ENCODE measurements around the gene LUC7L3. TPM values are rescaled to one million over a fixed set of nuclear protein-coding genes. Genes with fewer than 3 reads are reported as not detected.

The LUC7L3 gene
- total RNA-seq, 2 donors from 2014 or later = 129 to 155 TPM

GRCh38 chr17:50764734-50765149, 45.3 kb downstream of the LUC7L3 start:
- Mint-ChIP-seq H3K27me3 (peaks cover 5% of the 10 kb centered on the region), H3K27ac (no peak overlapping the region), H3K4me1 (peaks cover 9% of the 10 kb centered on the region), H3K36me3 (ENCODE audit: low read depth) (no peaks in the 10 kb centered on the region), H3K4me3 (no peak overlapping the region)
- ATAC-seq (no peak), DNase-seq (no peak)
- H3K9me3 ChIP-seq (ENCODE audit: control insufficient read depth, low read length, poor library complexity, severe bottlenecking) = no peaks in the 10 kb centered on the region

DNA sequence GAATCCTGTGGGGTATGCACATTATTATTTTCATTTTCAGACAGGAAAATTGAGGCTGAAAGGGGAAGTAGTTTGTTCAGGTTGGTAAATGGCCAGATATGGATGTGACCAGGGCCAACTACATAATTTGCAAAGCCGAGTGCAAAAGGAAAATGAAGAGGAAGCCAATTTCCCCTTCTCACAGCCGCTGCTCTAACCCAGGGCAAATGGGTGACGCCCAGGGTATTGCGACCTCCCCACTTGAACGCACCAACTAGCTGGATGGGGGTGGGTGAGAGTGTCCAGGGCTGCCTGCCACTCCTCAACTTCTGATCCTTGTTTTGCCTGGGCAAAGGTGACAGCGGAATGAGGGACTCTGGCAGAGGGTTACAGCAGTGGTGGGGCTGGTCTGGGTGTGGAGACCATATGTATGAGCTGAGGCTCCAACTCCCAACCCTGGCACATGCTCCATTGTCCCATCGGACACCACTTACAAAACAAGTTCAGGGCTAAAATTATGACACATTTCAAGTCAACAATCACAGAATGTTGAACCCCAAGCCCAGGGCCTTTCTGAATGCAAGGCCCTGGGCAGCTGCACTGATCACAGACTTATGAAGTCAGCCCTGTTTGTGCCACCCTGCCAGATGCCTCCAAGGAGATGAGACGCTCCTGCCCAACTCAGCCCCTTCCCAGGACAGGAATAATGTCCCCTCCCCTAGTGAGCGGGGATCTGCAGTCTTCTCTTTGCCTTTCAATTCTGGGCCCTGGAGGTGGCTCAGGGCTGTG, 46.2 kb downstream of the LUC7L3 start:
- H3K27ac Mint-ChIP-seq = no peak overlapping the region

DNA sequence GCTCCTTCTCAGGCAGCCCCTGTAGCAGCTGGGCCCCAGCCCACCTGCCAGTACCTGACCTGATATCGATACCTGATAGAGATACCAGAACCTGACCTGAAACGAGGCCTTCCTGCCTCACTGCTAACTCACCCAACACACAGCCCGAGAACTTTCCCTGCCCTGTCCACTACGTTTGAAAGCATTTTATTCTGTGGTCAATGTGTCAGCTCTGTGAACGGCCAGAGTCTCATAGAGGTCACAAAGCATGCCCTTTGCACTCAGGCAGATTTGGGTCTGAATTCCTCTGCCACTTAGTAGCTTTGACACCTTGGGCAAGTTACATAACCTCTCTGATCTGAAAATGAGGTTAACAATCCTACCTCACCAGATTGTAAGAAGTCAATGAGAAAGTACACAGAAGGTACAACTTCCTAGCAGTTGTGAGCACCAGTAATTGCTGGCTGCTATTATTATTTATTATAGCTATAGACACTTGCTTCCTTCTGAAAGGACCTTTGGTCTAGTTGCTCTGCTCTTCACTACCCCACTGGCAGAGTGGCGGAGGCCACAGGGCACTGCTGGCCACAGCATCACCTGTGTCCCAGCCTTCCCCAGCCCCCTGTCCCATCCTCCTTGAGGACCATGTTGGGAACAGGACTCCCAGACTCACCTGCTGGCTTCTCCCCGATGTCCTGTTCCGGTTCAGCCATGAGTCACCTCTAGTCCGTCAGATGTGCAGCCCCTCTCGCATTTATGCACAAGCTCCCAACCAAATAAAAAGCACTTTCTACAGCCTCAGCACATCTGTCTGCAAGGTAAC, 47.0 kb downstream of the LUC7L3 start:
- Mint-ChIP-seq H3K36me3 (ENCODE audit: low read depth) (no peaks in the 10 kb centered on the region), H3K27ac (no peak overlapping the region), H3K4me3 (no peak overlapping the region), H3K4me1 (peaks cover 9% of the 10 kb centered on the region), H3K27me3 (peaks cover 5% of the 10 kb centered on the region)
- no peak for DNase-seq
- no peak for ATAC-seq
- no peaks in the 10 kb centered on the region for H3K9me3 ChIP-seq (ENCODE audit: control insufficient read depth, low read length, poor library complexity, severe bottlenecking)

More for the DNA sequence above, 46.2 kb downstream of the LUC7L3 start:
- H3K4me1 Mint-ChIP-seq = peaks cover 9% of the 10 kb centered on the region
- ATAC-seq = no peak
- H3K27me3 Mint-ChIP-seq = peaks cover 5% of the 10 kb centered on the region
- DNase-seq = no peak
- no peaks in the 10 kb centered on the region for H3K36me3 Mint-ChIP-seq (ENCODE audit: low read depth)
- no peak overlapping the region for H3K4me3 Mint-ChIP-seq
- H3K9me3 ChIP-seq (ENCODE audit: control insufficient read depth, low read length, poor library complexity, severe bottlenecking) = no peaks in the 10 kb centered on the region

DNA sequence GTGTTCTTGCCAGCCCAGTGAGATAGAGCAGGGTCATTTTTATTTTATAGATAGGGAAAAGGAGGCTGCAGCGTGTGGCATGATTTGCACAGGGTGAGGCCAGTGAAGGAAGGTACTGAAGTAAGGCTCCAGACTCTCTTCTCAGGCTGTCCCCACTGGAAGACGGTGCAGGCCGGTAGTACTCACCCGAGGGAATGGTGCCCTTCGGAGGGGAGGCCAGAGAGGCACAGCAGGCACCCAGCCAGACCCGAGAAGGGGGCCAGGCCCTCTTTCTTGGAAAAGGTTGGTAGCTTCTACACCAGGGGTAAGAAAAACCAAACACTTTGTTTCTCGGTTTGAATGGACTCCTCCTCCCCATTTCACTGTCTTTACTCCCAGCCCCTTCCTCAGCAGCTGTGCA, 47.6 kb downstream of the LUC7L3 start:
- Mint-ChIP-seq H3K36me3 (ENCODE audit: low read depth) (no peaks in the 10 kb centered on the region), H3K27ac (no peak overlapping the region), H3K4me3 (no peak overlapping the region)

GRCh38 chr17:50767446-50767845, 48.0 kb downstream of the LUC7L3 start, which contains the start of gene ANKRD40CL:
ANKRD40CL (minus strand) TSS chr17:50767518; CDS start chr17:50766913, 605 bp downstream.
- no peaks in the 10 kb centered on the region for H3K9me3 ChIP-seq (ENCODE audit: control insufficient read depth, low read length, poor library complexity, severe bottlenecking)
- Mint-ChIP-seq H3K27me3 (peaks cover 5% of the 10 kb centered on the region), H3K27ac (no peak within 1 kb of the TSS), H3K36me3 (ENCODE audit: low read depth) (no peaks in the 10 kb centered on the region), H3K4me3 (no peak within 1 kb of the TSS), H3K4me1 (peaks cover 9% of the 10 kb centered on the region)
- DNase-seq = no peak
- ATAC-seq = no peak

More for the DNA sequence above, 47.6 kb downstream of the LUC7L3 start:
- Mint-ChIP-seq H3K4me1 (peaks cover 9% of the 10 kb centered on the region), H3K27me3 (peaks cover 5% of the 10 kb centered on the region)
- ATAC-seq = no peak
- no peaks in the 10 kb centered on the region for H3K9me3 ChIP-seq (ENCODE audit: control insufficient read depth, low read length, poor library complexity, severe bottlenecking)
- DNase-seq = no peak

DNA sequence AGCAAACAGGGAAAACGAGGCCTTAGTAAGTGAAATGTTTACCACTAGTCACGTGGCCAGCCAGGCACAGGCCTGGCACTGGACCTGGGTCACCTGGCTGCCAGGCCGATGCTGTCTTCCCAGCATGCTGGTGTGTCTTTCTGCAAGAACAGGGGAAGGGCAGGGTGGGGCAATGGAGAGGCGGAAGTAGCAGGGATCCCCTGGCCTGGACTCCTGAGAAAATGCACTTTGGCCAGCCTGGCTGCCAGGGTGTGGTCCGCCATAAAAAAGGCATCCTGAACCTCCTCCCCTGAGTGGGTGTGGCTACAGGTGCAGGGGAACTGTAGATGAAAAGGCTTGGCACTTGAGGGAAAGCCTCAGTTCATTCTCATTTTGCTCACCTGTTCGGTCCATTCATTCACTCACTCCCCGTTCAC, 49.0 kb downstream of the LUC7L3 start:
- ATAC-seq (no peak), DNase-seq (no peak)
- Mint-ChIP-seq H3K36me3 (ENCODE audit: low read depth) (no peaks in the 10 kb centered on the region), H3K4me3 (no peak overlapping the region), H3K4me1 (peaks cover 7% of the 10 kb centered on the region), H3K27me3 (peaks cover 5% of the 10 kb centered on the region), H3K27ac (no peak overlapping the region)
- no peaks in the 10 kb centered on the region for H3K9me3 ChIP-seq (ENCODE audit: control insufficient read depth, low read length, poor library complexity, severe bottlenecking)

DNA sequence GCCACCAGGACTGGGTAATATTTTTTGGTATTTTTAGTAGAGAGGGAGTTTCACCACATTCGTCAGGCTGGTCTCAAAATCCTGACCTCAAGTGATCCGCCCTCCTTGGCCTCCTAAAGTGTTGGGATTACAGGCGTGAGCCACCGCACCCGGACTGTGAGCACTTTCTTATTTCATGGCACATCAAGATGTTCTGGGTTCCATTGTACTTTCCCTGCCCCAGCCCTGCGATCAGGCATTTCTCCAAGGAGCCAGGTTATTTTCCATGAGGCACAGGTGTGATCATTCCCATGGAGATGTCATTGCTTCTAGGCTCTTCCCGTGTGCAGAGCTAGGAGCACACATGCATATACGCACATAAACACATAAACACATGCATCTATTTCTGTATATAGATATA, 50.5 kb downstream of the LUC7L3 start:
- no peak for DNase-seq
- H3K27me3 Mint-ChIP-seq = peaks cover 5% of the 10 kb centered on the region
- H3K27ac Mint-ChIP-seq = no peak overlapping the region
- peaks cover 4% of the 10 kb centered on the region for H3K4me1 Mint-ChIP-seq
- no peaks in the 10 kb centered on the region for H3K36me3 Mint-ChIP-seq (ENCODE audit: low read depth)
- no peak overlapping the region for H3K4me3 Mint-ChIP-seq
- no peak for ATAC-seq
- H3K9me3 ChIP-seq (ENCODE audit: control insufficient read depth, low read length, poor library complexity, severe bottlenecking) = no peaks in the 10 kb centered on the region

- Mint-ChIP-seq H3K4me3 (no peak overlapping the region), H3K27me3 (peaks cover 5% of the 10 kb centered on the region), H3K4me1 (peaks cover 4% of the 10 kb centered on the region), H3K27ac (no peak overlapping the region), H3K36me3 (ENCODE audit: low read depth) (no peaks in the 10 kb centered on the region)
- no peaks in the 10 kb centered on the region for H3K9me3 ChIP-seq (ENCODE audit: control insufficient read depth, low read length, poor library complexity, severe bottlenecking)
- DNase-seq = no peak
- no peak for ATAC-seq
These were observed 50.9 kb downstream of the LUC7L3 start for GRCh38 chr17:50770346-50770745.

- no peak overlapping the region for H3K4me3 Mint-ChIP-seq
- H3K27me3 Mint-ChIP-seq = no peaks in the 10 kb centered on the region
- no peak for ATAC-seq
- peaks cover 4% of the 10 kb centered on the region for H3K4me1 Mint-ChIP-seq
- no peak for DNase-seq
- no peaks in the 10 kb centered on the region for H3K9me3 ChIP-seq (ENCODE audit: control insufficient read depth, low read length, poor library complexity, severe bottlenecking)
- no peaks in the 10 kb centered on the region for H3K36me3 Mint-ChIP-seq (ENCODE audit: low read depth)
- H3K27ac Mint-ChIP-seq = no peak overlapping the region
These were observed 52.8 kb downstream of the LUC7L3 start for GRCh38 chr17:50771991-50772785.

DNA sequence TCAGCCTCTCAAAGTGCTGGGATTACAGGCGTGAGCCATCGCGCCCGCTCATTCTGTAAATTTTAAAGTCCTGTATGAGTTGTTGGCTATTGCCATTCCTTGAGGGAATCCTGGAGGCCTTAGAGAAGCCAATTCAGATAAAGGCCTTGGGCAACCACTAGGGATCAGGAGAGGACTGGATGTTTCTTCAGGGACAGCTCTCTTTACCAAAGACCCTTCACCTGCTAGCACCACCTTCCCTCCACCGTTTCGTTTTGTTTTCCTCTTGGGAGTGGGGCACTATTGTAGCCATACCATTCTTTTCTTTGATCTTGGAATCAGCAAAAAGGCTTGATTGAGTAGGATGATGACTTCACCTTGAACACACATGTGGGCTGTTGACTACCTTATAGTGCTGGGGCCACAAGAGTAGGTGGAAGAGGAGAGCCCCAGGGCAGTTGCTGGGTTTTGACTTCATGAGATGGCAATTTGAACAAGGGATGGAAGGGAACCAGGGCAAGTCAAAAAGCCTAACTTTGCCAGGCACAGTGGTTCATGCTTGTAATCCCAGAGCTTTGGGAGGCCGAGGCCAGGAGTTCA, 54.9 kb downstream of the LUC7L3 start:
- ATAC-seq (no peak), DNase-seq (no peak)
- H3K27ac Mint-ChIP-seq = no peak overlapping the region
- no peak overlapping the region for H3K4me3 Mint-ChIP-seq
- no peaks in the 10 kb centered on the region for H3K36me3 Mint-ChIP-seq (ENCODE audit: low read depth)
- H3K27me3 Mint-ChIP-seq = no peaks in the 10 kb centered on the region
- H3K9me3 ChIP-seq (ENCODE audit: control insufficient read depth, low read length, poor library complexity, severe bottlenecking) = no peaks in the 10 kb centered on the region
- peaks cover 5% of the 10 kb centered on the region for H3K4me1 Mint-ChIP-seq

- ATAC-seq = no peak
- H3K9me3 ChIP-seq (ENCODE audit: control insufficient read depth, low read length, poor library complexity, severe bottlenecking) = no peaks in the 10 kb centered on the region
- H3K36me3 Mint-ChIP-seq (ENCODE audit: low read depth) = no peaks in the 10 kb centered on the region
- H3K27ac Mint-ChIP-seq = no peak overlapping the region
- H3K4me1 Mint-ChIP-seq = peaks cover 13% of the 10 kb centered on the region
- DNase-seq = no peak
- H3K27me3 Mint-ChIP-seq = no peaks in the 10 kb centered on the region
- H3K4me3 Mint-ChIP-seq = no peak overlapping the region
These were observed 56.5 kb downstream of the LUC7L3 start for GRCh38 chr17:50775926-50776325.

DNA sequence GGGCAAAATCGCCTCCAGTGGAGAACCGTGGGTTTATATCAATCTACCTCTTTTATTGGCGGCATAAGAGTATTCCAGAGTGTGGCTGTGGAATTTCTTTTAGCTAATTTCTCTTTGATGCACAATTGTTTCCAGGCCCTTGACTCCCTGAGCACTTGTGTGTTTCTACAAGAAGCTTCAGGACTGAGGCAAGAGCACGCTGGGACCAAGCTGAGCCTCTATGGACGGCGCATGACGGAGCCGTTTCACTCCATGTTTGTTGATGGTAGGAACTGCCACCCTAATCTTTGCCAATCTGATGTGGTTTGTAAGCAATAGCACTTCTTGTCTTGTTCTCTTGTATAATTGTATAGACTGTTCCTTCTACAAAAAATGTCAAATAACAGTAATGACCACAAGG, 59.1 kb downstream of the LUC7L3 start:
- no peaks in the 10 kb centered on the region for H3K36me3 Mint-ChIP-seq (ENCODE audit: low read depth)
- no peak for DNase-seq
- H3K9me3 ChIP-seq (ENCODE audit: control insufficient read depth, low read length, poor library complexity, severe bottlenecking) = no peaks in the 10 kb centered on the region
- H3K27me3 Mint-ChIP-seq = no peaks in the 10 kb centered on the region
- no peak overlapping the region for H3K27ac Mint-ChIP-seq
- peaks cover 20% of the 10 kb centered on the region for H3K4me1 Mint-ChIP-seq
- H3K4me3 Mint-ChIP-seq = no peak overlapping the region
- no peak for ATAC-seq

DNA sequence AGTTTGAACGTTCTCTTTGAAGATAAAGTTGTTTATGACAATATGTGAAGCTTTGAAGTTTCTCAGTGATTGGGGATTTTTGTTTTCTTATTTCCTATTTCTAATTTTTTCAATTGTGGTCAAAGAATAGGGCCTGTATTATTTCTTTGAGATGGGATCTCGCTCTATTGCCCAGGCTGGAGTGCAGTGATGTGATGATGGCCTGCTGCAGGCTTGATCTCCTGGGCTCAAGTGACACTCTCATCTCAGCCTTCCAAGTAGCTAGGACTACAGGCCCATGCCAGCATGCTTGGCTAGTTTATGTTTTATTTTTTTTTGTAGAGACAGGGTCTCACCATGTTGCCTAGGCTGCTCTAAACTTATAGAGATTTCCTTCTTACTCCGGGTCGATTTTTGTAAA, 59.6 kb downstream of the LUC7L3 start:
- H3K9me3 ChIP-seq (ENCODE audit: control insufficient read depth, low read length, poor library complexity, severe bottlenecking) = no peaks in the 10 kb centered on the region
- Mint-ChIP-seq H3K27ac (no peak overlapping the region), H3K4me1 (peaks cover 20% of the 10 kb centered on the region), H3K4me3 (no peak overlapping the region), H3K36me3 (ENCODE audit: low read depth) (no peaks in the 10 kb centered on the region), H3K27me3 (no peaks in the 10 kb centered on the region)
- no peak for ATAC-seq
- no peak for DNase-seq

Data from T-helper 17 cell (primary cell).